ENCODE results near the gene ANKRD12.
"Not testable (repeated sequence)": the region's sequence is repeated elsewhere in the genome, so short reads cannot be mapped to it uniquely, and the experiment has no call there.

Gene ANKRD12

DNA sequence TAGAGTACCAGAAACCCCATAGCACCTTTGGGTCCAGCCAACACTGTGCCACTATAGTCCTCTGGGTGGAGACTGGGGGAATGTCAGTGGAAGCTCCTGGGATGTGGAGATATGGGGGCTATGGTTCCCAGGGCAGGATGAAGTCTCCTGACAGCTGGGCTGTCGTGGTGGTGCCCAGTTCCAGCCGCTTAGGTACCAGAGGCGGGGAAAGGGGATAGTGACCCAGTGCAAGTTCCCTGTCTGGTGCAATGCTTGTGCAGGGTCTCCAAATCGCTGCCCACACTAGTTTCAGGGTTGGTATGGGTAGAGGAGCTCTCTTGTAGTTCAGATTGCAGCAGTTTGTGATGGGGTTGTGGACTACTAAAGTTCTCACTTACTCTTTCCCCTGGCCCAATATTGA is 97.9 kb downstream of the ANKRD12 start:
- no peak for DNase-seq

DNA sequence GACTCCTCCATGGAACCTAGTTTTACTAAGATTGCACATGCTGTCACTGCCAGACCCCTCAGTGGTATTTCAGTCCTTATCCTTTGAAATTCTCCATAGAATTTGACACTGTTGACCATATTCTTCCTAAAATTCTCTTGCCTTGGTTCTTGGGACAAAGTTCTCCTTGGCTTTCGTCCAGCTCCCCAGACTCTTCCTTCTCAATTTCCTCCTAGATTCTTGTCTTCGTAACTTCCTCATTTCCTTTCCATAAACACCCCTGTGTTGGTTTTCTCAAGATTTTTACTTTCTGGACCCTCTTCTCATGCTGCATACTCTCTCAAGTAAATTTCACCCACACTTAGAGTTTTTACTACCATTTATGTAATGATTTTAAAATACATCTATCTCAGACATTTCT is 101.4 kb downstream of the ANKRD12 start:
- no peak for DNase-seq

DNA sequence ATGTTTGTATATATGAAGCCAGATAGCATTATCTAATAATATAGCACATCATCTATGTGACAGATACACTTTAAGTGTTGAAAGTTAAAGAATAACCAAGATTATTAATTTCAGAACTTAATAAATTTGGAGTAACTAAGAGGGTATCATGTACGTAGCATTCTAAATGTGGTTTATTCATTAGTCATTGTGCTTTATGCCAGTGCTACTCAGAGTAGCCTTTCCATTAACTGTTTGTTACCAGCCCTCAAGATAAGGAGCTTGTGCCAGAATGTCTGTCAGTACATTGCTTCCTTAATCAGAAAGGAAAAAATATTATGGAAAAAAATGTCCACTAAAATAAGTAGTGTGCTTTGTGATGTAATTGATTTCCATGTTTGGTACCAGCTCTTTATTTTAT is 103.1 kb downstream of the ANKRD12 start:
- DNase-seq: no peak

DNA sequence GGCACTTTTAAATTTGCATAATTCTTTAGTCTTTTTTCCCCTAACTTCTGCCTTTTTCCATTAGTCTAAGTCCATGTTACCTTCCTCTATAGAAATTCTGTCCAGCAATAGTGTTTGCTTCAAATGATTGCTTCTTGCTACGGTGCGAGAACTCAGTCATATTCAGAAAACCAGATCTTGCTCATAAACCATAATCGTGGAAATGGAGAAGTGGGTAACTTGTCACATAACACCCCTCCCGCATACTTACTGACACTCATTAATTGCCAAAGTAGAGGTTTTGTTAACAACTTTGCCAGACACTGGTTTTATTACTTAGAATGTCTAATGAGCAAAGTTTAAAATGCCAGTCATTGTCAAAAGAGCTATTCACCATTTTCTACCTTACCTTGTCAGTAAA is 103.7 kb downstream of the ANKRD12 start:
- no peak for DNase-seq

DNA sequence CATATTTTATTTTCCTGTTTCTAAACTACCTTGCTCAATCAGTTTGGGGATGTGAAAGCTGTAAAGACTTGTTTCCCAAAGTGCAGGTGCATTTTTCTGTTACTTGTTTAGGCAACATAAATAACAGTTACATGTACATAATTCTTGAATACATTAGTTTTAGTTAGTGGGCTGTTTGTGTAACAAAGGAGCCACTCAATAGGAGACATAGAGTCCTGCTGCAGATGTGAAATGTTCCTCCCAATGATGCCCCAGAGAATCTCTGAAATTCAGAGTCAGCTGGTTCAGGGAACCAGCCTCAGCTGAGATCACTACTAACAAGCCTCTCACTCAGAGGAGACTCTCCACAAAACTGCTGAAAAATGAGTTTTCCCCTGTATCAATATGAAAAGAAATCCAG is 106.4 kb downstream of the ANKRD12 start:
- no peak for DNase-seq

DNA sequence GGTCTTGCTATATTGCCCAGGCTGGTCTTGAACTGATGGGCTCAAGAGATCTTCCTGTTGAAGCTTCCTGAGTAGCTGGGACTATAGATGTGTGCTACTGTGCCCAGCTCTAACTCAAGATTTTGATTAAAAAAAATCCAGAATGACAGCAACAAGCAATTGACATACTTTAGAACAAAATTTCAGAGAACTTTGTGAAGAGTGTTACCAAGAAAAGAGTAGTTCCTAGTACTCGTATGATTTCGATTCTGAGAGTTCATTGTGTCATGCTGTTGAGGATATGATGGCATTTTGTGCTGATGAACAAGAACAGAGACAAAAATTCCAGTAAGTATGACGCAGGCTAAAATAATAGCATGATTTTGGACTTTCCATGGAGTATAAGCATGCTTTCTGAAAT is 107.8 kb downstream of the ANKRD12 start:
- DNase-seq: no peak

DNA sequence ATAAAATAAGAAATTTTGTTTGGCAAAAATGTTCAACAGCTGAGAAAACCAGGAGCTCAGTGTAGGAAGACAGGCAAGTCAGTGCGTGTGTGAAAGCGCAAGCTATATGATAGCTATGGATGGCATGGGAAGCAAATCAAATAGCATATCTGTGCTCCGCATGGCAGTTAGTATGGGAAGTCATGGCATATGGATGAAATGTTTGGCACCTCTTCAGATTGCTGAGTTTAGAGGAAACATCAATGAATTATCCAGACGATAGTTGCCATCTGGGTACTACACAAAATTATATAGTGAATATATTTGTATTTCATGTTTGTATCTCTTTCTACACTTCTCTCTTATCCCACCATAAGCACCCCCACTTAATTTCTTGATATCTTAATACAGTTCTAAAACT is 112.1 kb downstream of the ANKRD12 start:
- no peak for DNase-seq

DNA sequence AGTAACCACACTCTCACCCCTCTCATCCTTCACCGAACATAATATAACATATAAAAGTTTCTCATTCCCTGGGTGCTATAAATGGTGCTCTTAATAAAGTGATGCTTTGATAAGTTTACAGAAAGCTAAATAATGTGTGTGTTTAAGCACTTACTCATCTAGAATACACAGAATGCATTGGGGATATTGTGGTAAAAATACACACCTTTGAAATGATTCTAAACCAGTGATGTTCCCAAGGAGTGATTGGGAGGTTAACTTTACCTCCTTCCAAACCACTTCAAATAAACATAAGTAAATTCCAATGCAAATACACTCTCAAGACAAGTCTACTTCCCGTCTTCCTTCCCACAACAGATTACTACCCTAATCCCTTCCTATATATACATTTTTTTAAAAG is 112.7 kb downstream of the ANKRD12 start:
- no peak for DNase-seq

DNA sequence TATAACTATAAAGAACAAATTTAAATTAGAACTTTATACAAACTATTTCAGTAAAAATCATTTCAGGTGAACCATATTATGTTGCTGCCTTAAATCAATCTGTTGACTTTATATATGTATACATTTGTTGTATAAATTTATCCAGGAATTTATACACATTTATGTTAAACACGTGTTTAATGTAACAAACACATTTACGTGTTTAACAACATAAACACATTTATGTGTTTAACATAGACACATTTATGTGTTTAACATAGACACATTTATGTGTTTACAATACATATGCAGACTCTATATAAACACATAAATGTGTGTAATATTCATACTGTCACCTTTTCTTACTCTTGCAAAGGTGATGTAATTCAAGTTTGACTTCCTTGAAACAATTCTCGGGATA is 122.6 kb downstream of the ANKRD12 start:
- no peak for DNase-seq

DNA sequence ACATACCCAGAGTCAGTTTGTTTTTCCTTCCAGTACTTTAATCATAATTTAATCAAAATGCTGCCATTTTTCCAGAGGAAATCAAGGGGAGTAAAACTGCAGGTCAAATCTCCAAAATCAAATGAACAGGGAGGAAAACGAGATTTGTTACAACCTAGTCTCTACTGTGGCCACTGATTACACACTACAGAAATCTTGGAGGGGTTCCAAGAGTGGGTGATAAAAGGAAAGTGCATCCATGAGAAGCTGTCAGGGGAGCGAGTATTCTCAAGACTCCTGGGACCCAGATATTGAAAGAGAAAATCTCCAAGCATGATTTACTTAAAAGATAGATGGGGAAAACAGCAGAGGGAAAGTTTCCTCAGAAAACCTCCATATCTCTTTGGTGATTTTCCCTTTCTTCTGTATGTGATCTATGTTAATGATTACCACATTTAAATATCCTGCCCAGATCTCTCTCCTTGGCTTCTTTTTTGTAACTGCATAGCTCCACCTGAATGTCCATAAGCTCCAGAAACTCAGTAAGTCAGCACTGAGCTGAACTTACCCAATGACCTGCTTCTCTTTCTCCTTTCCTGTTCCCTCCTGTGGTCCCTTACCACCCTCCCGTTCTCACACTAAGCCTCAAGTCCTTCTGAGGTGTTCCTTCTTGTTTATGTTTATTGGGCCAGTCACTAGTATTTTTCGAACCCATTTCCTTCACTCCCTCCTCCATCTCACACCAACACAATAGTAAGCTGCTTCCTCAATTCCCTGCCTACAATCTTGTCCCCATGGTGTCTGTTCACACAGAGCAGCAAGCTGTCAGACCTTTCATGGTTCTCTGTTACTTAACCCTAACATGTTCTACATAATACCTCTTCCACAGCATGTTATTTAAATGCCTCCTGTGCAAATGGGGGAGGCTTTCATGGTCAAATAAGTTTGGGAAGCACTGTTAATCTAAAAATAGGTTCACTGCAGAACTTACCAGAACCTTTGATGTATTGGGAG is 124.1 kb downstream of the ANKRD12 start:
- no peak for DNase-seq

DNA sequence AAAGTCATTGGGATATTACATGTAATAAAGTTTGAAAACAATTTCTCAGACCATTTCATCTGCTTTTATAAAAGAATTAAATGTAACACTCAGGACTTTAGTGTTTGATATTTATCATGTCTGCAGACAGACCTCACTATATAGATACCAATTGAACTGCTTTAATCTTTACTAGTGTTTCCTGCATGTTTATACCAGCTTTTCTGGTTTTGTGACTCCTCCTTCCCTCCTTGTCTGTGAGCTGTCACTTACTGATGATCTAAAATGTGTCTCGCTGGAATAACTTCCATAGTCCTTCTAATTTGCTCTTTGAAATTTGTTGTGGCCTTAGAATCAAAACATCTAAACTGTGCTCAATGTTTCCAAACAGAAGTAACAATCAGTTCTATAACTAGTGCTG is 126.7 kb downstream of the ANKRD12 start:
- DNase-seq: no peak

DNA sequence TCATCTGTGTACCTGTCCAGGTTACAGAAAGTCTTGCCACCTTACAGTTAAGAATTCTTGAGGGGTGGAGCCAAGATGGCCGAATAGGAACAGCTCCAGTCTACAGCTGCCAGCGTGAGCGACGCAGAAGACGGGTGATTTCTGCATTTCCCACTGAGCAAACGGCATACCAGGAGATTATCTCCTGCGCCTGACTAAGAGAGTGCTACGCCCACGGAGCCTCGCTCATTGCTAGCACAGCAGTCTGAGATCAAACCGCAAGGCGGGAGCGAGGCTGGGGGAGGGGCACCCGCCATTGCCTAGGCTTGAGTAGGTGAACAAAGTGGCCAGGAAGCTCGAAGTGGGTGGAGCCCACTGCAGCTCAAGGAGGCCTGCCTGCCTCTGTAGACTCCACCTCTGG is 128.2 kb downstream of the ANKRD12 start:
- DNase-seq: not testable (repeated sequence)

DNA sequence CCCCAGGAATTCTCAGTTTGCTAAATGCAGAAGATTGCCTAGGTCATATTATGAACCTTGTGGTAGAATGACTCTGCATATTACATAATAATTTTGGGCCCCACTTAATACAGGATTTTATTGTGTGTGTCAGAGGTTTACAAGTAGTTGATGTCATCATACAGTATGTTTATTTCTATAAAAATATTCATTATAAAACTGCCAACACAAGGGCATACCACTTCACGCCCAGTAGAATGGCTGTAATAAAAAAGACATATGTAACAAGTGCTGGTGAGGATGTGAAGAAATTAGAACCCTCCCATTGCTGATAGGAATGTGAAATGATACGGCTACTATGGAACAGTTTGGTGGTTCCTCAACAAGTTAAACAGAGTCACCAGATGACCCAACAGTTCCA is 136.6 kb downstream of the ANKRD12 start:
- no peak for DNase-seq

DNA sequence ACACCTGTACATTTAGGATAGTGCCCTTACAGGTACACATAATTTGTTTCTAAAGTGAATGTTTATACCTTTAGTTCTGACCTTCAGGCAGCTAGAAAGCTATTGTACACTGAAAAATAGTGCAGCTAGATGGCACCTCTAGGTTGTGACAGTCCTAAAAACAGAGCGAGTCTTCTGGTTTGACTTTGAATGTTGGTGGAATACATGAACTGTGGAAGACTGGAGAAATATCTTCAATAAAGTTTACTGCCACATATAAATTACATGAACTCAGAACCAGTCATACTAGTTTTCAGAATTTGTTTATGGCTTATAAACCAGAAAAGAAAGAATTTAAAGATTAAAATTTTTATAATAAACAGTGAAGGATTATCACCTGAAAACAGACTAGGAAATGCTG is 139.3 kb downstream of the ANKRD12 start:
- no peak for DNase-seq

DNA sequence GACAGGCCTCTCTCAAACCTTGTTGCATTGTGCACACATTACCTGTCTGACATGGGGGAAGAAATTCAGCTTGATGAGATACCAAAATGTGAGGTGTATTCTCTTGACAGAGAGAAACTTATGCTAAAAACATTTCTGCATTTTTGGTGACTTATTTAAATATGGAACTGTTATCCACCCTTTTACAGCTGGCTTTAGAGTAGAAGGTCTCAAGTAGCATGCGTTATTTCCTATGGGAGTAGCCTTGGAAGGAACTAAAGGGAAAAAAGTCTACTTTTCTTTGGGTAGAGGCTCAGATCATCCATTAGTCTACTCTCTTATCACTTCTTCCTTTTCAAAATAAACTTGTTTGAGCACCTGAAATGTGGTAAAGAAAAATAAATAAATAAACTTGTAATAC is 141.4 kb downstream of the ANKRD12 start:
- DNase-seq: no peak

DNA sequence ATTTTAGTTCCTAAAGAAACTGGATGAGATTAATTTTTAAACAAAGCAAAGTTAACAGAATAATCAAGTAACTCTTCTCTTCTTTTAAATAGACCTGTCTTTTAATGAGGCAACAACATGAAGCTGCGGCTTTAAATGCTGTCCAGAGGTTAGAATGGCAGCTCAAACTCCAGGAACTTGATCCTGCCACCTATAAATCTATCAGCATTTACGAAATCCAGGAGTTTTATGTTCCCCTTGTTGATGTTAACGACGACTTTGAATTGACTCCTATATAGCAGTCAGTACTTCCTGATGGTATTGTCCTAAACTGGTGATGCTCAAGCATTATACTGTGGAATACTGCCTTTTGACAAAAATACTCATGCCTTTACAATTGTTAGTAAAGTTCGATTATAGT is 144.3 kb downstream of the ANKRD12 start:
- no peak for DNase-seq

DNA sequence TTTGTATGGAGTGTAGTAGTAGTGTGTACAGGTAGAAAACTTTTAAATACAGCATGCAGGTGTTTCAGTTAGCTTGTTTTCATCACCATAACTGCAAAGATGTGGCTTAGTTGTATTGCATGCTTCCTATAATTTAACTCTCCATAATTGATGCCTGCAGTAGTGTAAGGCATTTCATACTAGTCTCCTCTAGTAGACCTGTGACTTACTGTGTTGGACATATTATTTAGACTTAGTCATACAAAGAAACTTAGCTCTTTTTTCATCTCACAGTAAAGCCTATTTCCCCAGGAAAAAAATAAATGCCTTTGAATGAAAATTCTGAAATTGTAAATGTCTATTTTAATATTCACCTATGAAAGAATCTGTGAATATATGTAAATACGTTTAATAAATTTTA is 145.2 kb downstream of the ANKRD12 start:
- DNase-seq: no peak

DNA sequence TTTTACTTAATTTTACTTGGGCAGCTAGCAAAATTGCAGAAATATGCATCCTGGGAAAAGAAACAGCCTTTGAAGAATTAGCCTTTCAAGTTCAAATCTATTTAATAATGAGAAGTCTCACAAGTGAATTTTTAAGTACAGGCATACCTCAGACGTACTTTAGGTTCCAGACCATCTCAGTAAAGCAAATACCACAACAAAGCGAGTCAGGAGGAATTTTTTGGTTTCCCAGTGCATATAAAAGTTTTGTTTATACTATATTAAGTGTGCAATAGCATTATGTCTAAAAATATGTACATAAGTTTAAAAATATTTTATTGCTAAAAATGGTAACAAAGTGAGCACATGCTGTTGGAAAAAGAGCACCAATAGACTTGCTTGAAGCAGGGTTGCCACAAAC is 147.2 kb downstream of the ANKRD12 start:
- no peak for DNase-seq

DNA sequence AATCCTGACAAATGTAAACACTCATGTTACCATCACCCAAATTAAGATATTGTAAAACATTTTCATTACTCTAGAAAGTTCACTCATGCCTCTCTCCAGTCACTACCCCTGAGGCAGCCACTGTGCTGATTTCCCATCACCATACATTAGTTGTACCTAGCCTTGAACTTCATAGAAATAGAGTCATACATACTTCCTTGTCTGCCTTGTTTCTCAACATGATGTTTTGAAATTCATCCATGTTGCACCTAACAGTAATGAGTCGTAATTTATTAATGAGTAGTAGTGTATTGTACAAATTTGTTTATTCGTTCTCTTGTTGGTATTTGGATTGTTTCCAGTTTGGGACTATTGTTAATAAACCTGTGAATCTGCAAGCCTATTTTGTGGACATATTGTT is 149.0 kb downstream of the ANKRD12 start:
- DNase-seq: no peak

DNA sequence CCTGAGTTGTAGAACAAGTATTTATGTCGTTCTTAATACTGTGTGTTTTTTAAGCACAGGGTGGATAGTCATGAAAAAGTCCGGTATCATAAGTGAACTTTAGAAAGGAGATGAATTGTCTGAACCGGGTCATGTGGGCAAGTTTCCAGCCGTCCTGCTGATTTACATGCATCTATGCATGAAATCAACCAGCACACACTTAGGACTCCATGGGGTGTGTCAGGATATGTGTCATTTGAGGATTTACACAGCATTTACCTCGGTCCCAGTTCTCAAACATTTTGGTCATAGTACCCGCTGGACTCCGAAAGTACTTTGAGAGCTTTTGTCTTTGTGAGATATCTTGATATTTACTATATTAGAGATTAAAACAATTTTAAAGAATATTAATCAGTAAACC is 150.5 kb downstream of the ANKRD12 start:
- no peak for DNase-seq

DNA sequence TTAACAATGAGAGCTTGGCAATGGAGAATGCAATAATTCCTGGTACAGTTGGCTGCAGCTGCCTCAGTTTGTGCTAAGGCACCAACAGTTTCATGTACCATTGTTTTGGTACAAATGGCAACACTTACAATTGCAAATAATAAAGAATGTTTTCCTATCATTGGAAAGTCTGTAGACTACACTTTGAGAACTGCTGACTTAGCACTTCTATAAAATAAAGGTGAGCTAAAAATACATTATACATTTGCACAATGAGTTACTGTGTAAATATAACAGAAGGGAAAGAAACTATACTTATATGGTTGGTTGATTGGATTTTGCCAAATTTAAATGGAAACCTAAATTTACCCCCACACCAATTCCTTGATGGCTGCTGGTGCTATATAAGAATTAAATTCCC is 153.1 kb downstream of the ANKRD12 start:
- no peak for DNase-seq

DNA sequence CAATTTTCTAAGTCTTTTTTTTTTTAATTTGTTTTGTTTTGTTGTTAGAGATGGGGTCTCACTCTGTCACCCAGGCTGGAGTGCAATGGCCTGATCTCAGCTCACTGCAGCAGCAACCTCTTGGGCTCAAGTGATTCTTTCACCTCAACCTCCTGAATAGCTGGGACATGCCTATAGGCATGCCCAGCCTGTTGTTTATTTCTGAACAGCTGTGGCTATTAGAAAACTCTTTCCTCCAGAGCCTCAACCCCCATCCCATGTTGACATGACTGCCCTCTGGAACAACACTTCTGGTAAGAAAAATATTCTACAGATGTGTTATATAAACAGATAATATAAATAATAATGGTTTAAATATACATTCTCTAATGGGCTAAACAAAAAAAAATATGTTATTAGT is 153.6 kb downstream of the ANKRD12 start:
- no peak for DNase-seq

DNA sequence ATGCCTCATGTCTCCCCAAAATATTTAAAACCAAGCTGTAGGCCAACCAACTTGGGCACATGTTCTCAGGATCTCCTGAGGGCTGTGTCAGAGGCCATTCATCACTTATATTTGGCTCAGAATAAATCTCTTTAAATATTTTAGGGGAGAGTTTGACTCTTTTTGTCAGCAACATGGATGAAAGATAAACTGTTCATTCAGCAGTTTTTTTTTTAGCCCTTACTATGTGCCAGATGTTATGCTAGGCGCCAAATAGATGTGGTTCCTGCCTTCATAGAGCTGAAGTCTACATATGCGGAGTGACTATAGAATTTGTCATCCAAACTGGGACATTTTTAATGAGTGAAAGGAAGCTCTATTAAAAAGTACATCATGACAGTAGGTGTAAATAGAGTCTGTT is 155.5 kb downstream of the ANKRD12 start:
- DNase-seq: no peak

DNA sequence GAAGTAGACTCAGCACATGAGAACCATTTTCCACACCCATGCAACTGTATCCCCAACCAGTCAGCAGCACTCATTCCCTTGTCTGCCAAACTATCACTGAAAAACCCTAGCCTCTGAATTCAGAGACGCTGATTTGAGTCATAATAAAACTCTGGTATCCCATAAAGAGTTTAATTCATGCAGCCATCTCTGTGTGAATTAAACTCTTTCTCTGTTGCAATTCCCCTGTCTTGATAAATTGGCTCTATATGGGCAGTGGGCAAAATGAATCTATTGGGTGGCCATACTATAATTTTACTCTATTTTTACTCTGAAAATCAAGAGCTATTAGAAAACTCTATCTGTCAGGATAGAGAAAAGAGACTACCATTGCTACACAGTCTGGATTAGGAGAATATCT is 157.4 kb downstream of the ANKRD12 start:
- no peak for DNase-seq
